Liver (tissue), 9 donors: ENCODE results near the gene C1orf21. TPM values are rescaled to one million over a fixed set of nuclear protein-coding genes. Genes with fewer than 3 reads are reported as not detected.

Experiments
- DNase-seq: peaks from one replicate; pipeline ENCODE4 v3.0.0-alpha.2; 2017; ENCODE audit warnings: low spot score
- H3K27ac ChIP-seq, 2 donors: one replicate each; pipeline ENCODE4 v1.7.0; 2013; ENCODE audit warnings: inconsistent platforms in 2 of 2, low read length in 2 of 2, control low read depth in 1 of 2, low read depth in 1 of 2, mild to moderate bottlenecking in 1 of 2
- H3K27me3 ChIP-seq, 4 donors: one replicate each; pipeline versions ENCODE4 v1.6.1 to v1.7.0; 2013; ENCODE audit warnings: low read length in 3 of 4, inconsistent platforms in 1 of 4, mild to moderate bottlenecking in 1 of 4, moderate library complexity in 1 of 4; ENCODE audit not compliant: control insufficient read depth in 4 of 4, insufficient read depth in 4 of 4
- H3K36me3 ChIP-seq, 4 donors: one replicate each; pipeline versions ENCODE4 v1.6.1 to v1.7.0; 2013; ENCODE audit warnings: low read length in 3 of 4, mild to moderate bottlenecking in 3 of 4, low read depth in 1 of 4, moderate library complexity in 1 of 4; ENCODE audit not compliant: control insufficient read depth in 4 of 4, insufficient read depth in 3 of 4
- H3K4me1 ChIP-seq, 4 donors: one replicate each; pipeline versions ENCODE4 v1.6.1 to v1.7.0; 2013; ENCODE audit warnings: low read length in 3 of 4, mild to moderate bottlenecking in 3 of 4, moderate library complexity in 1 of 4; ENCODE audit not compliant: control insufficient read depth in 4 of 4, insufficient read depth in 4 of 4
- H3K4me3 ChIP-seq, 3 donors: one replicate each; pipeline versions ENCODE4 v1.6.1 to v1.7.0; 2013; ENCODE audit warnings: low read length in 3 of 3, control low read depth in 1 of 3, low read depth in 1 of 3, mild to moderate bottlenecking in 1 of 3
- H3K9ac ChIP-seq, 2 donors: one replicate each; pipeline ENCODE4 v1.7.0; 2013; ENCODE audit warnings: low read length in 2 of 2, mild to moderate bottlenecking in 2 of 2, moderate library complexity in 2 of 2, control low read depth in 1 of 2, low read depth in 1 of 2
- H3K9me3 ChIP-seq, 4 donors: one replicate each; pipeline versions ENCODE4 v1.6.1 to v1.7.0; 2013; ENCODE audit warnings: low read length in 3 of 4; ENCODE audit not compliant: control insufficient read depth in 4 of 4
- ATF3 ChIP-seq: IDR thresholded peaks from 2 replicates; pipeline ENCODE4 v1.6.1; 2016; ENCODE audit warnings: antibody characterized with exemption
- CTCF ChIP-seq: fragments of 150-350 bp; IDR thresholded peaks from 2 replicates; pipeline ENCODE4 v1.5.1; 2017; ENCODE audit warnings: improper control_type of control experiment, low read depth, low read length; ENCODE audit not compliant: missing input control
- EGR1 ChIP-seq, 2 donors: IDR thresholded peaks; 2 replicates each; pipeline ENCODE4 v1.6.1; 2016 to 2018; ENCODE audit warnings: antibody characterized with exemption in 2 of 2, low read depth in 2 of 2
- FOXA1 ChIP-seq: IDR thresholded peaks from 2 replicates; pipeline ENCODE4 v1.6.1; 2016; ENCODE audit warnings: antibody characterized with exemption
- FOXA2 ChIP-seq: IDR thresholded peaks from 2 replicates; pipeline ENCODE4 v1.6.1; 2016; ENCODE audit warnings: antibody characterized with exemption
- GABPA ChIP-seq, 2 donors: IDR thresholded peaks in 1 of 2; conservative IDR thresholded peaks in 1 of 2; 2 replicates each; pipeline ENCODE4 v1.6.1; 2016; ENCODE audit warnings: antibody characterized with exemption in 2 of 2, mild to moderate bottlenecking in 1 of 2, moderate library complexity in 1 of 2
- HNF4A ChIP-seq, 2 donors: conservative IDR thresholded peaks; 2 replicates each; pipeline ENCODE4 v1.6.1; 2016; ENCODE audit warnings: antibody characterized with exemption in 2 of 2, mild to moderate bottlenecking in 2 of 2
- HNF4G ChIP-seq: IDR thresholded peaks from 2 replicates; pipeline ENCODE4 v1.6.1; 2016; ENCODE audit warnings: antibody characterized with exemption
- JUND ChIP-seq, 2 donors: IDR thresholded peaks; 2 replicates each; pipeline ENCODE4 v1.6.1; 2016; ENCODE audit warnings: antibody characterized with exemption in 2 of 2
- MAX ChIP-seq: IDR thresholded peaks from 2 replicates; pipeline ENCODE4 v1.6.1; 2016; ENCODE audit warnings: antibody characterized with exemption
- NR2F2 ChIP-seq: IDR thresholded peaks from 2 replicates; pipeline ENCODE4 v1.6.1; 2016; ENCODE audit warnings: antibody characterized with exemption
- RAD21 ChIP-seq, 2 donors: IDR thresholded peaks; 2 replicates each; pipeline ENCODE4 v1.6.1; 2016; ENCODE audit warnings: antibody characterized with exemption in 2 of 2, mild to moderate bottlenecking in 2 of 2
- REST ChIP-seq: IDR thresholded peaks from 2 replicates; pipeline ENCODE4 v1.6.1; 2016; ENCODE audit warnings: antibody characterized with exemption, mild to moderate bottlenecking
- RXRA ChIP-seq, 2 donors: IDR thresholded peaks; 2 replicates each; pipeline ENCODE4 v1.6.1; 2017 to 2018; ENCODE audit warnings: antibody characterized with exemption in 2 of 2, mild to moderate bottlenecking in 1 of 2
- SP1 ChIP-seq: IDR thresholded peaks from 2 replicates; pipeline ENCODE4 v1.6.1; 2018; ENCODE audit warnings: antibody characterized with exemption, mild to moderate bottlenecking
- TAF1 ChIP-seq: conservative IDR thresholded peaks from 2 replicates; pipeline ENCODE4 v1.6.1; 2016; ENCODE audit warnings: antibody characterized with exemption, mild to moderate bottlenecking
- YY1 ChIP-seq: IDR thresholded peaks from 2 replicates; pipeline ENCODE4 v1.6.1; 2016; ENCODE audit warnings: antibody characterized with exemption, mild to moderate bottlenecking
- ZBTB33 ChIP-seq: IDR thresholded peaks from 2 replicates; pipeline ENCODE4 v1.6.1; 2016; ENCODE audit warnings: antibody characterized with exemption
- WGBS: extraction: QIAGEN DNeasy Blood & Tissue Kit; methylation state at CpG from one replicate; pipeline ENCODE4 v1.1.7; 2013; 5-methylcytosine and 5-hydroxymethylcytosine counted together
- polyA plus RNA-seq, 2 donors: library from polyadenylated mRNA; stranded (reverse) in 1 of 2; unstranded in 1 of 2; fragments of 200-250 nt in 1 of 2; fragments of >200 nt in 1 of 2; fragmentation: Nextera tagmentation in 1 of 2; extraction: Ambion mirVana in 1 of 2; gene quantifications; one replicate each; pipeline versions ENCODE4 v1.2.1 to v1.2.3, GENCODE V29; 2013 to 2015
- total RNA-seq, 2 donors: library from RNA; depleted of rRNA; stranded (reverse); fragments of >200 nt; gene quantifications; one replicate each; pipeline ENCODE4 v1.2.3, GENCODE V29; 2014
- donor health status: healthy.
- donor health status: healthy.
- donor health status: healthy.
- donor health status: healthy.
- donor health status: healthy.

C1orf21 gene
- total and polyA plus RNA-seq, 4 donors, result 2.3 to 21.3 (median 13.4) TPM

GRCh38 chr1:184633785-184634184 is 247.0 kb downstream of the C1orf21 start:
- H3K9me3 ChIP-seq, result no peaks in the 10 kb centered on the region
- H3K36me3 ChIP-seq, result no peaks in the 10 kb centered on the region
- peak overlapping the region; percentile 25 to 78 for H3K27ac ChIP-seq
- no peak overlapping the region for H3K4me3 ChIP-seq
- H3K27me3 ChIP-seq, result no peaks in the 10 kb centered on the region
- H3K4me1 ChIP-seq, result peaks cover 23 to 50% (median 36%) of the 10 kb centered on the region in 4 donors
- no peak for DNase-seq
- H3K9ac ChIP-seq, result no peak overlapping the region
- 35% methylated on average over 4 of the region's 4 CpGs for WGBS
- TF ChIP-seq FOXA2 (no peak), HNF4G (no peak), NR2F2 (no peak), JUND (IDR thresholded peaks at IDR 0.05) (peak in 1 of 2 donors; percentile 68), YY1 (peak; percentile 89), RAD21 (IDR thresholded peaks at IDR 0.05) (peak; percentile 47 to 62), TAF1 (peak; percentile 48), ZBTB33 (peak; percentile 38), MAX (peak; percentile 68), CTCF (peak; percentile 19), HNF4A (conservative IDR thresholded peaks at IDR 0.05) (peak; percentile 60 to 69), ATF3 (no peak), EGR1 (IDR thresholded peaks at IDR 0.05; ENCODE audit: low read depth in 2 of 2) (peak in 1 of 2 donors; percentile 8), GABPA (IDR thresholded peaks at IDR 0.05 in 1 of 2, conservative IDR thresholded peaks at IDR 0.05 in 1 of 2) (no peak), REST (no peak), FOXA1 (no peak), SP1 (peak; percentile 80), RXRA (IDR thresholded peaks at IDR 0.05) (peak; percentile 57 to 80)
